NCI-H526 treated with DMSO at 0.1 percent for 48 hours (cell line): ENCODE measurements around the gene CNPY1.

Experiments
- DNase-seq: peaks from one replicate; lab custom pipeline; 2025; lab: John Stamatoyannopoulos, UW

Gene CNPY1

GRCh38 chr7:155455776-155456737 is 90.3 kb downstream of the CNPY1 start:
- DNase-seq = no peak

GRCh38 chr7:155455132-155455693 is 91.1 kb downstream of the CNPY1 start:
- DNase-seq = no peak

DNA sequence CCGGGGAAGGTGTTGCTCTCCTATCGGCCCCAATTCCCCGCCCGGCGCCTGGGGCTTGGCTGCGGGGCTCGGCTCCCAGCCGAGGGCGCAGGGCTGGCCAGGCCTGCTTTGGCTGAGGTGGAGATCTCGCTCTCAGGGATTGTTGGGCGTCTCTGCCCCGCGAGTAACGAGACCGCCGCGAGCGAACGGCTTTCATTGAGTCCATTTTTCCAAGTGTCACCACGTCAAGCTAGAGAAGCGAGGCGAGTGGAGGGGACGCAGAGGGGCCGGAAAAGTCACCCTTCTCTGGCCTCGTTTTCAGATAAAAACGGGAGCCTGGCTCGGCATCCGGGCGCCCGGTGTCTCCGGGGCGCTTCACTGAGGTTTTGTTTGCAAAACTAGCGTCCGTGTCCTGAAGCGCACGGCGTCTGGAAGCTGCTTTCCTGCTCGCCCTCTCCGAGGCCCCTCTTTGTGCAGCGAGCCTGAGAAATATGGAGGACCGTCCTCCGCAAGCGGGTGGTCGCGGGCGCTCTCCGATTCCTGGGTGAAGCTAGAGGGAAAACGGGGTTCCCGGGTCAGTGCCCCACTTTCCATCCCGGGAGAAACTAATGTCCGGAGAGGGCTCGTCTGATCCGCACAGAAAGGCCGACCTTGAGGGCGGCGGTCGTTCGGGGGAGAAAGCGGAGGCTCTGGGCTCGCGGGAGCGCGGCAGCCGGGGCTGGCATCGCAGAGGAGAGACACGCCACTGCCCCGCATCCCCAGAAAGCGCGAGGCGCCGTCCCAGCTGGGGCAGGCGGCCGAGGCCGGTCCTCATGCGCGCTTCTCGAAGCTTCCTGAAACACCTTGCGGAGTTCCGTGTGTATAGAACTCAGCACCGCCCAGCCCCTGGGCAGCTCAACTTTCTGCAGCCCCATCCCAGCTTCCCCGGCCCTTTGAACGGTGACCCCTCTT is 91.9 kb downstream of the CNPY1 start:
- DNase-seq = no peak

- DNase-seq = no peak
Measured at GRCh38 chr7:155453296-155454182, 92.8 kb downstream of the CNPY1 start.

GRCh38 chr7:155452505-155453295 is 93.7 kb downstream of the CNPY1 start:
- no peak for DNase-seq

GRCh38 chr7:155451840-155452239 is 94.5 kb downstream of the CNPY1 start:
- DNase-seq = no peak
